ENCODE results near the gene PVALB.
"Not testable (repeated sequence)": the region's sequence is repeated elsewhere in the genome, so short reads cannot be mapped to it uniquely, and the experiment has no call there.

PVALB gene

GRCh38 chr22:36758792-36759271, 58.0 kb downstream of the PVALB start:
- no peak for DNase-seq

DNA sequence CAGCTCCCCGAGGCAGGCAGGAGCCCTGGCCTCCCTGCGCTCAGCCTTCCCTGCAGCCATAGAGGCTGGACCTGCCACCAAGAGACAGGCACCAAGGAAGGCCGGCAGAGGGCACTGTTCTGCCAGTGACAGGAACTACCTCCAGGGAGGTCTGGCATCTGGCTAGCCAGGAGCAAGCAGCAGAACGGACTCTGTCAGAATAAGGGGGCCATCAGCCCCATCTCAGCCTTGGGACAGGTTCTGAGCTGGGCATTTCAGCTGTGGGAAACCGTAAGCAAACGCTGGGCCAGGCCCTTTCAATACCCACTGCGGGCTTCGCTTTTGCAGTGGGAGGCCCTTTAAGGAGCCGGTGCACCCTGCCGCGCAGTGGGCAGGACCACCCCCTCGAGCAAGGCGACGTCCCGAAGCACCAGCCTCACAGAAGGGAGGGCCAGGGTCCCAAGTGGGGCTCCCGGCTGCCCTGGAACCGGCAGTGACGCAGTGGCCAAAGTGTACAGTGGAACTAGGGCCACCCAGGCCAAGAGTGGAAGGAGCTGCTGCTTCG, 59.1 kb downstream of the PVALB start:
- DNase-seq, result peak in 53 of 56 donors; percentile 3 to 82 (median 42)

GRCh38 chr22:36756746-36757655, 59.8 kb downstream of the PVALB start:
- no peak for DNase-seq

DNA sequence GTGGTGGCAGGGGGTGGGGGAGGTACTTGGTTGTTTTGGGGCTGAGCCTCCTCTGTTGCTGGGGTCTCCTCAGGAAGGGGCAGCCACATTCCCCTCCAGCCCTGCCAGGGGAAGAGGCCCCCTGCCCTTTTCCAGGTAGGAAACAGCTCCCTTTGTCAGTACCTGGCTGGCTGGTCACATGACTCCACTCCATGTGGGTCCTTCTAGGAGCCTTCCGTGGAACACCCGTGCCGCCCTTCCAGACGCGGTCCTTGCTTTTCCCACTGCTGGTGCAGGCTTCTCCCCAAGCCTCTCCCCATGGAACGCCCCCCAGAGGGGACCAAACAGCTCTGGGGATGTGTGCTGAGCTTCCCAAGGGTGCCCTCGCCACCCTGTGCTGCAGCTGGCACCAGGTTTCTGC, 60.8 kb downstream of the PVALB start:
- DNase-seq, result no peak

- DNase-seq, result no peak
These were observed 61.5 kb downstream of the PVALB start for GRCh38 chr22:36755316-36755715.

GRCh38 chr22:36754881-36755280, 62.0 kb downstream of the PVALB start:
- DNase-seq, result not testable (repeated sequence)

DNA sequence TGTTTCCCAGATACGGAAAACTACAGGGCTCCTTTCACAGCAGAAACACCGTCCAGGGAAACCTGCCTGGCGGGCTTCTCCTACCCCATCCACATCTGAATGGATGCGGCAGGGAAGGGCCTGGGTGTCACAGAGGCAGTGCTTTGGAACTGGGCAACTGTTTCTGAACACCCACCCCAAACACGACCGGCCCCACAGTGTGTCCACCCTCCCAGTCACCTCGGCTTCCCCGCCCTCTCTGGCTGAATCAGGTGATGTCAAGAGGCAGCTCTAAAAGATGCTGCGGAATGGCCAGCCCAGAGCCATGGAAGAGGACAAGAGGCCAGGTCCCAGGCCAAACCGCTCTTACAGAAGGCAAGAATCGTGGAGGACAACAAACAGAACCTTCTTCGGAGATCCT, 62.9 kb downstream of the PVALB start:
- no peak for DNase-seq

DNA sequence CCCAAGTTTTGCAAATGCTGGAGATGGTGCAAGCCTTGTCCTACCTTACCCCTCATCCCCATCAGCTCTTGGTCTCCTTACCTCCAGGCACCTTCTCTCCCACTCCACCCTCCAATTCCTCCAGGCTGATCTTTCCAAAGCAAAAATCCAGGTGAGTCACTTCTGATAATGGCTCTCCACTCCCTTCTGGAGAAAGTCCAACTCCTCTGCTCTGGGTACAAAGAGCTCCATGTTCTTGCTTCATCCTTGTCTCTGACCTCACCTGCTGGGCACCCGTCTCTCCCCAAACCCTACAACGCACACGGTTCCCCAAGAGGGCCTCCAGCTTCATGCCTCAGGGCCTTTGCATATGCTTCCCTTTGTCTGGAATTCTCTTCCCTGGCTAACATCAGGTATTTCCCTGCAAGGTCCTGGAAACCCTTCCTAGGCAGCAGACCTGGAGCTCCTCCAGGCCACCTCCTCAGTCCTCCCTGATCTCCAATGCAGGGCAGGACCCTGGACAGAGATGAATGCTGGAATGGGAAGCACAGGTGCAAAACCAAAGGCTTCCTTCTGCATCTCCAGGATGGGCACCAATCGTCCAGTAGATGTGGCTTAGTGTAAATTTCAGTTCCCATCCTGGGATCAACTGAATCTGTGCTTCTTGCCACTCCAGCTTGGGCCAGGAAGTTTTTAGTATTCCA, 63.6 kb downstream of the PVALB start:
- DNase-seq, result no peak

All from nucleus accumbens (tissue), 56 donors.